GM12892 (cell line): ENCODE measurements around the gene UBE2L3.

Source experiments
- POLR2A ChIP-seq: IDR thresholded peaks from 2 replicates; pipeline ENCODE4 v1.6.1; 2011; ENCODE audit warnings: low read depth, low read length, control low read depth
- POLR2AphosphoS5 ChIP-seq: IDR thresholded peaks from 2 replicates; pipeline ENCODE4 v1.6.1; 2011; ENCODE audit warnings: low read depth, low read length, control low read depth

DNA sequence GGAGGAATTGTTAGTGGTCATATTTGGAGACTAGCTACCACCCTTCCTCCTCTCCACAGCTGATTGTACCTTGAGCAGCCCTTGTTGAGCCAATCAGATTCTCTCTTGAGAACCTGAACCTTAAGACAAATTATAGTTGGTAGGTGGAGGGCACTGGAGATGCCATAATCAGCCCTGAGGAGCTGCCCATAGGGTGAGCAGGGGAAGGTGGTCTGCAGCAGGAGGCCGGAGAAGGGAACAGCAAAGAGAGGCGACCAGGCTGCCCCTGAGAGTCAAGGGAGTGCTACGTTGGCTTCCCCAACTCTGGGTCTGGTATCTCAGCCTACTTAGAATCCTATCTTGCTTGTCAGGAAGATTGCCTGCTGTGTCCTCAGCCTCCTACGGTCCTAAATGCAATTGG lies 71.8 kb downstream of the UBE2L3 start:
- TF ChIP-seq POLR2A (no peak), POLR2AphosphoS5 (no peak)
